ENCODE measurements around the gene TIMP3.

The TIMP3 gene

GRCh38 chr22:32841175-32841574, 39.7 kb downstream of the TIMP3 start:
- DNase-seq (ENCODE audit: extremely low read depth, low read depth) = no peak
- no peak for TF ChIP-seq CTCF (IDR thresholded peaks at IDR 0.05; ENCODE audit: low read depth, low read length)

- no peak for TF ChIP-seq CTCF (IDR thresholded peaks at IDR 0.05; ENCODE audit: low read depth, low read length)
Measured at GRCh38 chr22:32842486-32842885, 41.0 kb downstream of the TIMP3 start.

GRCh38 chr22:32843300-32843699, 41.8 kb downstream of the TIMP3 start:
- TF ChIP-seq CTCF (IDR thresholded peaks at IDR 0.05; ENCODE audit: low read depth, low read length) = no peak
- DNase-seq (ENCODE audit: extremely low read depth, low read depth) = no peak

More at GRCh38 chr22:32842486-32842885, 41.0 kb downstream of the TIMP3 start:
- DNase-seq (ENCODE audit: extremely low read depth, low read depth) = peak; percentile 36

GRCh38 chr22:32844251-32844650, 42.7 kb downstream of the TIMP3 start:
- no peak for TF ChIP-seq CTCF (IDR thresholded peaks at IDR 0.05; ENCODE audit: low read depth, low read length)
- no peak for DNase-seq (ENCODE audit: extremely low read depth, low read depth)

- no peak for TF ChIP-seq CTCF (IDR thresholded peaks at IDR 0.05; ENCODE audit: low read depth, low read length)
- no peak for DNase-seq (ENCODE audit: extremely low read depth, low read depth)
Measured at GRCh38 chr22:32846780-32847491, 45.4 kb downstream of the TIMP3 start.

- no peak for DNase-seq (ENCODE audit: extremely low read depth, low read depth)
Measured at GRCh38 chr22:32848226-32848625, 46.7 kb downstream of the TIMP3 start.

More at GRCh38 chr22:32848226-32848625, 46.7 kb downstream of the TIMP3 start:
- TF ChIP-seq CTCF (IDR thresholded peaks at IDR 0.05; ENCODE audit: low read depth, low read length) = no peak
